Upper lobe of left lung (tissue), 4 donors: ENCODE data around the gene CASQ2.

Source experiments
- CTCF ChIP-seq, 6 experiments: fragments of 450-650 bp in 4 of 6; fragments of 200-600 bp in 2 of 6; sonication (generic) in 2 of 6; IDR thresholded peaks; one replicate each; pipeline ENCODE4 v1.5.1; 2016 to 2019; ENCODE audit warnings: antibody characterized with exemption in 6 of 6
- POLR2A ChIP-seq, 4 donors: fragments of 450-650 bp; IDR thresholded peaks; one replicate each; pipeline ENCODE4 v1.5.1; 2016 to 2017; ENCODE audit warnings: antibody characterized with exemption in 4 of 4, mild to moderate bottlenecking in 2 of 4

- TF ChIP-seq CTCF (IDR thresholded peaks at IDR 0.05), result no peak
- TF ChIP-seq POLR2A (IDR thresholded peaks at IDR 0.05), result no peak
Observed at GRCh38 chr1:115701090-115701489, 67.4 kb downstream of the CASQ2 start.
